Fibroblast of upper back skin (primary cell): Measurements from ENCODE around the gene ME3.
"Not testable (repeated sequence)": the region's sequence is repeated elsewhere in the genome, so short reads cannot be mapped to it uniquely, and the experiment has no call there.

Experiments used
- DNase-seq: peaks from one replicate; pipeline ENCODE4 v3.0.0-alpha.2; 2013

ME3 gene

DNA sequence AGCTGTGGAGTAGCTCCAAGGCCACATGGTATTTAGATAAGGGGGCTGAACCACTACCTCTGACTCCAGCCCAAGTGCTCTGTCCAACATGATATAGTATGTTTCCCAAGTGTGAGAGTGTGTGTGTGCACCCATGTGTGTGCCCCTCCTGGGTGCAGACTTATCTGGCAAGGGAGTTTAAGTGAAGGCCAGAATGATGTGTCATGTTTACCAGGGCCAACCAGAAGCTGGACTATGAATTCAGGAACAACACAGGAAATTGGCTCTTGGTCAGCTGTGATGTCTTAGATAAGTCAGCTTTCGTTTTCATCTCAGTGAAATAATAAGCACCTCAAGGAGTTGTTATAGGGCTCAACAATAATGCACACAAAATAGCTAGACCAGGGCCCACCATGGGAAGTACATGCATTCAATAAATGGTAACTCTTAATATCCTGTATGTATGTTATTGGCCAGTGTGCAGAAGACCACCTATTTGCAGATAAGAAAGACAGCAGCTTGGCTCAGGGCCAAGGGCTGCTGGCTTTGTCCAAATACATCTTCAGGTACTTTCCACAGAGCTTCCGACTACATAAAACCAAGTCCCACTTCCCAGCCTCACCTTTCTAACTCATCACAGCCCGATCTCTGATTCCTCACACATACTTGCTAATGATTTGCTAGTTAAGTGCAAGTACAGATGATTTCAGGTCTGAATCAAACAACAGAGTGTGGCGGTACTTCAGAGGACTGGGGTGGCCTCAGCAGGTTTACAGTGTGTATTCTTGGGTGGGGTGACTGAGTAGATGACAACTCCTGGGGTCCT is 120.9 kb downstream of the ME3 start:
- DNase-seq: peak; percentile 87

DNA sequence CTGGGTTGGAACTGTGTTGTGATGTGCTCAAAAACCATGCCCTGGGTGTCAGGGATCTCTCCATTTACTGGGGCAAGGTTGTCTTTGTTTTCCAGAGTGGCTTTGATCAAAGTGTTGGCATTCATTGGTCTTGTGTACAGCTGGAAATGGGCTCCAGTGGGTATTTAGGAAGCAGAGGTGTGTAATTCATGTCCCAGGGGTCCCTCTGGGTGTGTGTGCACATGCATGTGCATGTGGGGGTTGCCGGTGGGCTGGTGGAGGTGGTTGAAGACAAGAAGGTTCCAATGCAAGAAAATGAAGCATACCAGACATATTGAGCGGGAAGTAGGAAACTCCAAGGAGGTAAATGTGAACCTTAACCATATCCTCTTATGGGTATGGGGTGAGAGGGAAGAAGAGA is 121.7 kb downstream of the ME3 start:
- no peak for DNase-seq

DNA sequence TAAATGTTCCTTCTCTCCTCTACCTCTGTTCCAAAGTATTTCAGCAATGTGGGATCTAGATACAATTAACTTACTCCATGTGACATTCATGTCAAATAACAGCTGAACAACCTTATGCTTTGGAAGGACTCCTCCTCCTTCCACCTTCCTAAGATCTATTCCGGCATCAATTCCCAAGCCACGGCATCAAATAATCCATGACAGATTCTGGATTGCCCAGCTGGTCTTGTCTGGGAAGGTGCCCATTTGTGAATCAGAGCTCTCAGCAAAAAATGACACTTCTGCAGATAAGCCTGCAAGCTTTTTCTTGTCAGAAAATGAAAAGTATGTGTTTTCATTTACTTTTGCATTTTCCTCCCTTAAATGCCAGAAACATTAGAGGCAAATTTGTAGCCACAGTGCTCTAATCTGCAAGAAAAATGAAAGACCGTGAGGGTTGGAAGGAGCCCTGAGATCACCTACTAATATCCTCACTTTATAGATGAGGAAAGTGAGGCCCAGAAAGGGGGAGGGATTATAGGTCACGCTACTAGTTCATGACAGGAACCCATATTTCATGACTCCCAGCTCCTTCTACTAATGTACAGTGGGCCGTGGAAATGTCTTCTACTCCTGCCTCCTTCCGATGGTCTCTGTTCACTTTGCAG is 124.0 kb downstream of the ME3 start:
- peak; percentile 69 for DNase-seq

DNA sequence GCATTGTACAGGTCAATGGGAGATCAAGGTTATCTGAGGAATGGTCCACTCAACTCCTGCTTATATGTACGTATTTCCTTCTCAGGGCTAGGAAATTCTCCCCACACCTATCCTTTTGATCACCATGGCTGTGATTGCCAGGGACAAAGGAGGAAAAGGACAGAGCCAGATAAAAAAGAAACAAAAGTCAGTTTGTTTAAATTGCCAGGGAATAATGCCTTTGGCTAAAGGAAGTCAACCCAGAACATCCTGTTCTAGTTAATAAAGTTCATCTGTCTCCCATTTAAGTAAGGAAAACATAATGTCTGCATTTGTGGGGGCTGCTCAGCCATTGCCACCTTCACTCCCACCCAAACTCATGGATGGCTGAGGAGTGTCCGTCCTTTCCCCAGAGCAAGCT is 124.7 kb downstream of the ME3 start:
- no peak for DNase-seq

DNA sequence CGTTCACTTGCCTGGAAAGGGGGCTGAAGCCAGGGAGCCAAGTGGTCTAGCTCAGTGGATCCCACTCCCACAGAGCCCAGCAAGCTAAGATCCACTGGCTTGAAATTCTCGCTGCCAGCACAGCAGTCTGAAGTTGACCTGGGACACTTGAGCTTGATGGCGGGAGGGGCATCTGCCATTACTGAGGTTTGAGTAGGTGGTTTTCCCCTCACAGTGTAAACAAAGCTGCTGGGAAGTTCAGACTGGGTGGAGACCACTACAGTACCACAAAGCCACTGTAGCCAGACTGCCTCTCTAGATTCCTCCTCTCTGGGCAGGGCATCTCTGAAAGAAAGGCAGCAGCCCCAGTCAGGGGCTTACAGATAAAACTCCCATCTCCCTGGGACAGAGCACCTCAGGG is 131.1 kb downstream of the ME3 start:
- DNase-seq: not testable (repeated sequence)

DNA sequence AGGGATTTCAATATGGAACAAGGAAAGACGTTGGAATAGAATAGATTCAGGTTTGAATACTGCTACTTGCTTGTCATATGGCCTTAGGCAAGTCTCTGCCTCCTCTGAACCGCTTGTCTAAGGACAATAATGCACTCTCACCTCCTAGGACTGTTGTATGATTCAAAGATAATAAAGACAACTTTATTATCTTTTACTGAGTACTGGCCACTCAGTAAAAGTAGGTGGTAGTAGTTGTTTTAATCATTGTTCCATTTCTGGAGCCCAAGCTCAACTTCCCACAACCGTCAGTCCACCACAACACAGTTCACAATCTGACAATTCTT is 134.2 kb downstream of the ME3 start:
- DNase-seq: no peak

DNA sequence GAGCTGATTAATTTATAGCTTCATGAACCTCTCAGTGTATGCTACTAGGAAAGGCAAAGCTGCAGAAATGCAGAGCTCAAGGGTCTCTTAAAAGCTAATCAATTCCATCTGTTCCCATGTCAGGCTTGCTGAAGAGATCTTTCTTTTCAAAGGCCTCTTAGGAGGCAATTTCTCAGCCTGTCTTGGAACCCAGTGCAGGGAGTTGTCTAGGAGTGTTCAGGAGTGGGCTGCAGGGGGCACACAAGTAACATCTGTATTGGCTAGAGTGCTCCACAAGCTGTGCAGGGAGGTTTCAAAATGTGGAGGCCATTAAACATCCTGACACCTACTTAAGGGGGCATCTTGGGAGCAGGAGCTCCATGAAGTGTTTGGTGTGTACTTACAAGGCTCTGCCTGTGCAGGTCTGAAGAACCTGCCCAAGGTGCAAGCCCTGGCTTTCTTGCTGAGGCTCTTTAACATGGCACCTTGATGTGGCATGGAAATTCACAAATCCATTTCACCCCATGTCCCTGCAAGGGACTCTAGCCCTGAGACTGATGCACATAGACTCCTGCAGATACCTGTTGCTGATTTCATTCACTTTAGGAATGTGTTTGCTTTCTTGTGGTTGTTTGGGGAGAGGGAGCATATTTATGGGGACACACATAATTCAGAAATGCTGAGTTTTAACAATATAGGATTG is 134.7 kb downstream of the ME3 start:
- DNase-seq: peak; percentile 42

DNA sequence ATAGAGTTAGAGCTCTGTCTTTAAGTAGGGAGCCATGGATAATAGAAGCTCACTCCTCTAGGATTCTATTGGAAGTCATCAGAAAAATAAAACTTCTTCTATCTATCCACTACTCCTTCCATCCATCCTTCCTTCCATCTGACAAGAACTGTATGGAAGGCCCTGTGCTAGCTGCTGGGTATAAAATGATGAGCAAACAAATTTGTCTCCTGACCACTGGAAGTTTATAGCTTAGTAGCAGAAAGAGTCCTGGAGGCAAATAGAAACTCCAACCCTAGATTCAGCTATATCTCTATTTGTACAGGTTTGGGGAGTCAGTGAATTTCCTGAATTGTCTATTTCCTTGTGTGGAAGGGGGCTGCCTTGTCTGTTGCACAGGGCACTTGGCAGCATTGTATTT is 136.6 kb downstream of the ME3 start:
- no peak for DNase-seq

DNA sequence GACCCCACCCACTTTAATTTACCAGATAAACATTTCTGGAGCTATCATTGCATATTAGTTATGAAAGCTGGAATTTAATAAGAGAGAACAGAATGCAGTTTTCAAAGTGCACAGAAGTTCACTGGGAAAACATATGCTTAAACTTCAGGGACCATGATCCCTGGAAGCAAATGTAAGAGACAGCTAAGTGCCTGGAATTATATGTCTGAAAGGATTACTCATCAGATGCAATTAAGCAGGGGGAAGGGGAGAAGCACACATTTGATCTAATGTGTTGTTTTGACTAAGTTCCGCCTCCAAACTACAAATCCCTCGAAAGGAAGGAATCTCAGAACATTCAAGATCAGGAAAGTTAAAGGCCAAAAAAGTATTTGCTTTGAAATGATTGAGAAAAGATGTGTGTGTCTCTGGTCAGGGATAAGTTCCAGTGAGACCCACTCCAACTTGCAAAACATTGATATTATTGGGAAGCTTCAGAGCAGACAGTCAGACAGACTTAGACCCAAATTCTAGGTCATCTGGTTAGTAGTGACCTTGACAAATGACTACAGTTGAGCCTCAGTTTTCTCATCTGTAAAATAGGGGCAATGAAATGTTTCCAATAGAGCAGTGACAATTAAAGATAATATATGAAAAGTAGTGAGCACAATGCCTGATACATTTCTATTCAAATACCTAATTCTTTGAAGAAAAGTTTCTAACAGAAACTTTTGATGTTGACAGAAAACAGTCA is 147.6 kb downstream of the ME3 start:
- DNase-seq: peak; percentile 71

DNA sequence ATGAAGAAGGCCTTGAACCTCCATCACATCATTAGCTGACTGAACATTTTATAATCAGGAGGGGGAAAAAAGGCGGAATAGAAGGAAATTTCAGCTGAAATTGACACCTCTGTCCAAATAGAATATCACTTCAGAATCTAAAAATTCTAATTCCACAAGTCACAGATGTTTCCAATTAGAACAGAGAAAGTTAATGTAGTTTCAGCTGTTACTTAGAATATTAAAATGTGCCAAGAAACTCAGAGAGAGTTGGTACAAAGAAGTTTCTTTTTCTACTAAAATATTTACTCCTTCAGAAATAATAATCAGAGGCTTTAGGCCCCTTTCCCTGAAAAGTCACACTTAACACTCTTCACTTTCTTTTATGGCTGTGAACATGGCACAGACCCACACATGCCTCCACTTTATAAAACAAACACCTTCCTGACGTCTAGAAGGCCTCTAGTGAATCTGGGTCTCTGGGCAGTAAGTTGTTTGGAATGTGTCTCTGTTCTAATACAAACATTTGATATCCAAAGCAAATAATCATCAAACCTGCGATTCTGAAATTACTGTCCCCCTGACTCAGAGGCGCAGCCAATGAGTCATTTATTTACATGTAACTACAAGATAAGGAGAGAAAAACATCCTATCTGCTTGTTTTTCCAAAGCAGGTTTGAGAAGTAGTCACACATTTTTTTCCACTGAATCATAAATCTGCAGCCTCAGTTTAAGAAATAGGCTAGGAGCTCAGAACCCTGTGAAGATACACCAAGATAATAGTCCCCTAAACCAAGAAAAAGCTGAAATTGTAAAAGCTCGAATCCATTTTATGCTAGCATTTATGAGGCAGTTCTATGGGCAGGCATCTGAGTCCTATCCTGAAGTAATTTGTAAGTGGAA is 148.4 kb downstream of the ME3 start:
- DNase-seq: peak; percentile 77

DNA sequence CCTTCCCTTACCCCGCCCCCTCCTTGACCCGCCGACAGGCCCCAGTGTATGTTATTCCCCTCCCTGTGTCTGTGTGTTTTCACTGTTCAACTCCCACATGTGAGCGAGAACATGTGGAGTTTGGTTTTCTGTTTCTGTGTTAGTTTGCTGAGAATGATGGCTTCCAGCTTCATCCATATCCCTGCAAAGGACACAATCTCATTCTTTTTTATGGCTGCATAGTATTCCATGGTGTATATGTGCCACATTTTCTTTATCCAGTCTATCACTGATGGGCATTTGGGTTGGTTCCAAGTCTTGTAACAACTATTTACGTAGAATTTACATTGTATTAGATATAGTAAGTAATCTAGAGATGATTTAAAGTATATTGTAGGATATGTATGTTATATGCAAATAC is 149.9 kb downstream of the ME3 start:
- DNase-seq: not testable (repeated sequence)

DNA sequence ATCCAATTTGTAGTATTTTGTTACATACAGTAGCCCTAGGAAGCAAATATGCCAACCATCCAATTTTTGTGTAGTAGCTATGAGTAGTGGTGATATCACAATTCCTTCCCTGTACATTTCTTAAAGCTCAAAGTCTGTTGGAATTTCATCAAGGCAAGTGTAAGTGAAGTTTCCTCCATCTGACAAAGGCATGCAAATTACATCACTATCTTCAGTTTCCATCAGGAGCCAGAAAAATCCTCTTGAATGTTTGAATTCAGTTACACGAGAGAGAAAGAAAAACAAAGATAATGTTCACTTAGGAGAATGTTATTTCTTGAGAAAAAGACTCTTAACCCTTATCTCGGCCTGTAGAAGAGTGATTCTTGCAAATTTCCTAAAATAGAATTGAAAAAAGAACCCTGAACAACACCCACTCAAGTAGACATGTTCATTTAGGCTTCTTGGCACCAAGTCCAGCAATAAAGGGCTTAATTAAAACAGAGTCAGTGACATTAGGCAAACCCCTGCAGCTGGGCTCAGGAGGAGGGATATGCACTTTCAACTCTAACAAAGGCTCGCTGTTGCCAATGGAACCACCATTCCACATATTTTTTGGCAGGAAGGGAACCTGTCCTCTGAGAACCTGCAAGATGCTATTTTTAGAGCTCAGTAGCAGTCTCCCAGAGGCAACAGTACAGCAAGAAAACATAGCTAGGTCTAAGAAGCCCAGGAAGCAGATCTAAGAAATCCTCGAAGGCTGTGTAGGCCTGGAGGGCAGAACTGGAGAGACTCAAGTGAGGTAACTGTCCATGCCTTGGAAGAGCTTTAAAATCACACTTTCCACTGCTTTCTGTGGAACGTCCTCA is 153.1 kb downstream of the ME3 start:
- DNase-seq: peak; percentile 88

DNA sequence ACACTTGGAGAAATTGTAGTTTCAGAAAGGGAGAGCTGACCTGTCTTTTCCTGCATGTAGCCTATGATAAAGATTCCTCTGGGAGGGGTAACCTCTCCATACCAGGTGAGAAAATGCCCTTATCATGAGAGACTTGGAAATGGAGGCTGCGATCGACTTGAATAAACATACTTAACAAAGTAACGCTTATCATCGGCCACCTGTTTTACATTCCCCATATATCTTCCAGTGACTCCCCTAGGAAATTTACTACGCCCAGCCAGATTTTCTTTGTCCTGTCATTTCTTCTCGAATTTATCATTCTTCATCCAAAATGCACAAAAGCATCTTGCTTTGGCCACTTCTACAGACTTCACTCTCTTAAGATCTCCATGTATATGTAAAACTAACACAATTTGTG is 154.2 kb downstream of the ME3 start:
- no peak for DNase-seq

DNA sequence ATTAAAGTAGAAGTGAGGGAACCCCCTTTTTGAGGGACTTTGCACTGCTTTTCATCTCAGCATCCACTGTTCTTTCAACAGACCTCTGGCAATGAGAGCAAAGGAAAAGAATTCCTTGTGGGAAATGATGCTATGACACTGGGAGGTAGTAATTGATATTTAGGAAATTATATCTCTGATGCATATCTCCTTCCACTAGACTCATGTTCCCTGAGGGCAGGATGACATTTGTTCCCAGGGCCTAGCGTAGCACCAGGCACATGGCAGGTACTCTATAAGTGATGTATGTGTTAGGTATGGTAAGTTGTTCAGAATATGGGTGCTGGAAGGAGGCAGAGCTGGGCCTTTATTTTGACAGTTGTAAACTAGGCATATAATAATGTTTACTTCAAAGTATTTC is 154.9 kb downstream of the ME3 start:
- DNase-seq: no peak

DNA sequence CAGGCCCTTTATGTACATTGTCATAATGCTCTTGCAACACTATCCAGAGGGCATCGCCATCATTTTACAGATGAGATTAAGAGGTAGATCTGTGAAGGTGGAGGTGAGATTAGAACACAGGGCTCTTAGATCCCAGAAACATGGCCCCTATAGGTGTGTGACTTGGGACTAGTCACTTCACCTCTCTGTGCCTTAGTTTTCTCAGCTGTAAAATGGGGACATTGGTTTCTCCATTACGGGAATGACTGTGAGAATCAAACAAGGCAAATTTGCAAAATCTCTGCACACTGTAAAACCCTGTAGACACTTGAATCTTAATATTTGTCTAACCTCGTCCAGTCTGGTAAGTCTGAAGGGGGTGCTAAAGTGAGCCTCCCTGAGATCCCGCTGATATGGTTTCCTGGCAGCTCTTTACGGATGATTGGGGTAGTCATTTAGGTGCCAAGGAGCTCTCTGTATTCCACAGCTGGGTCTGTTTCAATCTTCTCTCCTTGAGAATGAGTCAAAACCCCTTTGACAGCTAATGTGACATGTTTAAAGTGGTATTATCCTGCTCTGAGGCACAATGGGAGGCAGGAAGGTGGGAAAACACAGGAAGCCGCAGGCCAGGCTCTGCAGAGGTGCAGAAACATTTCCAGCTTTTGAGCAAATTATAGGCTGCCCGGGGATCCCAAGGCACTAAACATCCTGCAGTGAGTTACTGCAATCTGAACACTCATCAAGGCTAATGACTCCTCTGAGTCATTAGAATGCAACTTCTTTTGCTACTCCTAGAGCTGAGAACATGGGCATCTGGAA is 156.9 kb downstream of the ME3 start:
- DNase-seq: peak; percentile 95

DNA sequence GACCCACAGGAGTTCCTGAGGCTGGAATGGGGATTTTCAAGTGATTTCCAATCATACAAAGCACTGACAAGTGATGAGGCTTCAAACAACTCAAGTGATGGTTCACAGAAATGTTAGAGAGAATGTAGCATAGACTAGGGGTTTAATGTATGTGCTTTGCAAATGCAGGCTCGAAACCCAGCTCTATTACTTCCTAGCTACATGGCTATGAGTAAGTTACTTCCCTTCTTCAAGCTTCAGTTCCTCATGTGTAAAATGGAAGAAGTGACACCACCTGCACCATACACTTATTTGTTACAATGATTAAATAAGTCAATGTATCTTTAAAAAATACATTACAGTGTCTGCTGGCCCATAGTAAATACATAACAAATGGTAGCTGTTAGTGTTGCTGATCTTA is 158.0 kb downstream of the ME3 start:
- no peak for DNase-seq

DNA sequence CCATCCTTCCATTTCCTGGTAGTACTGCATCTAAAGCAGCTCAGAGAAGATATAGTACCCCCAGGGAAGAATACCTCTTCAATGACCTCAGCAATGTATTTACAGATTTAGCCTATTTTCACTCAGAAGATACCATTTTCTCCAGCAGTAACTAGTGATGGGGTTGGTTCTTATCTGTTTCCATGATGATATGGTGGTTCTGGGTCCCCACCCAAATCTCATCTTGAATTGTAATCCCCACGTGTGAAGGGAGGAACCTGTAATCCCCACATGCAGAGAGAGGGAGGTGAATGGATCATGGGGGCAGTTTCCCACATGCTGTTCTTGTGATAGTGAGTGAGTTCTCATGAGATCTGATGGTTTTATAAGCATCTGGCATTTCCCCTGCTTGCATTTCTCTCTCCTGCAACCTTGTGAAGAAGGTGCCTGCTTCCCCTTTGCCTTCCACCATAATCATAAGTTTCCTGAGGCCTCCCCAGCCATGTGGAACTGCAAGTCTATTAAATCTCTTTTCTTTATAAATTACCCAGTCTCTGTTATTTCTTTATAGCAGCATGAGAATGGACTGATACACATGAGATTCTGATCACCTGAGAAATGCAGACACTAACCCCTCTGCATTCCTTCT is 158.6 kb downstream of the ME3 start:
- DNase-seq: no peak

DNA sequence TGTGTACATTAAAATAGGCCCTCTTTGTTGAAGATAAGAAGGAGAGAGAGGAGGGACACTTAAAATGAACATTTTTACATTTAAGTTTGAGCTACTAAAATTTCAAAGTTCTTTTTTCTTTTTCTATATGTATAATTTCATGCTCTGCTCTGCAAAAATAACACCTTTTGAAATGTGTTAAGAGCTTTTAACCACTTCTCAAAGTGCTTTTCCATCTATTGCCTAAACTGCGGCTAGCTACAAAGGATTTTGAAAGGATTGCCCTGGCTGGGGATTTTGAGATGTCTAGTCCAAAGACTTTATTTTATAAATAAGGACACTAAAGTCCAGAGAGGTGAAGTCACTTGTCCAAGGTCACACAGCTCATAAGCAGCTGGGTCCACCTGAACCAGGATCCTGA is 159.3 kb downstream of the ME3 start:
- no peak for DNase-seq

DNA sequence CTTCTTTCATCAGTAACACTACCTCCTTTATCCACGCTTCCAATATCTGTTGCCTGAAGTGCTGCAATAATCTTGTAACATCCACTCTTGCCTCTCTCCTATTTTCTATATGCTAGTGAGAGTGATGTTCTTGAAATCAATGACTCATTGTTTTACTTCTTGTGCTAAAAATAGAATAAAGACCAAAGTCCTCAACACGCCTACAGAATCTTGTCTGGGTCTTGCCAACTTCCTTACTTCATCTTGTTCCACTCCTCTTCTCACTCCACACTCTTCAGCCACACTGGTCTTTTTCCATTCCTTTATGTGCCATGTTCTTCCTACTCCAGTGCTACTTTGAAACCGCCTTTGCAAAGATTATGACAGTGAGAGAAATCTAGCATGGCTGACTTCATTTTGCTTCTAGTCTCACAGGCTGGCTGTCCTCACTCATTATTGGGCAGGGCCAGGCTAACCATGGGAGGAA is 161.3 kb downstream of the ME3 start:
- peak; percentile 74 for DNase-seq

DNA sequence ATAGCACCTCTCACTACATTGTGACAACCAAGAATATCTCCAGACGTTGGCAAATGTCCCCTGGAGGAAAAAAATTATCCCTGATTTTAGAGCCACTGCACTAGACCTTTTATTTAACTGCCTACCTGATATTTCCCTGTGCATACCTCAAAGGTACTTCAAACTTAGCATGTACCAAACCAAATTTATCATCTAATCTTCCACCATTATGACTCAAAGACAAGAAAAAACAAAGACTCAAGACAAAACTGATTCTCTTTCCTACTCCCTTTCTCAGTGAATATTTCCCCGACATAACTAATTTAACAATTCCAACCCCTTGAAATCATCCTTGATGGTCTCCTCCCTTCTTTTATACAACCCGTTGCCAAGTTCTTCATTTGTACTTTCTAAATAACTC is 161.7 kb downstream of the ME3 start:
- DNase-seq: no peak
